H1 (cell line): ENCODE results near the gene TRIM7. TPM values are rescaled to one million over a fixed set of nuclear protein-coding genes. Genes with fewer than 3 reads are reported as not detected.

Source experiments
- CTCF ChIA-PET: fragments of 300-600 bp; sonication (Branson Sonifier 250); formaldehyde crosslinking; loops from one replicate; lab custom pipeline; 2021; ENCODE audit not compliant: partially characterized antibody; lab: Charles Lee
- POLR2A ChIA-PET: fragments of 300-600 bp; sonication (Branson Sonifier 250); formaldehyde crosslinking; loops from one replicate; lab custom pipeline; 2021; ENCODE audit warnings: inconsistent platforms; ENCODE audit not compliant: partially characterized antibody; lab: Charles Lee
- DNase-seq, 2 experiments: peaks; one replicate each; pipeline versions ENCODE4 v3.0.0 to v3.0.0-alpha.2; 2010 to 2022; ENCODE audit warnings: low spot score in 2 of 2, low read depth in 1 of 2, mixed read lengths in 1 of 2
- FAIRE-seq: peaks from 2 replicates; lab custom pipeline; 2011; peaks lifted over from hg19 to GRCh38; lab: Jason Lieb, UNC
- H2AFZ ChIP-seq: 2 replicates; pipeline ENCODE4 v1.8.1; 2012; ENCODE audit warnings: low read length, inconsistent platforms
- H2AK5ac ChIP-seq: 2 replicates; pipeline ENCODE4 v1.6.1; 2013; ENCODE audit warnings: low read depth, low read length
- H2BK120ac ChIP-seq: replicated peaks from 2 replicates; pipeline ENCODE3; 2013; ENCODE audit warnings: low read depth, low read length, inconsistent platforms
- H2BK12ac ChIP-seq: 2 replicates; pipeline ENCODE4 v1.6.1; 2013; ENCODE audit warnings: low read depth, low read length
- H2BK15ac ChIP-seq: 2 replicates; pipeline ENCODE4 v1.6.1; 2013; ENCODE audit warnings: low read length
- H2BK20ac ChIP-seq: 2 replicates; pipeline ENCODE4 v1.6.1; 2013; ENCODE audit warnings: low read length
- H2BK5ac ChIP-seq: 2 replicates; pipeline ENCODE4 v1.6.1; 2013; ENCODE audit warnings: low read depth, low read length
- H3K14ac ChIP-seq: 2 replicates; pipeline ENCODE4 v1.6.1; 2013; ENCODE audit warnings: inconsistent platforms; ENCODE audit not compliant: insufficient read length
- H3K18ac ChIP-seq: 2 replicates; pipeline ENCODE4 v1.6.1; 2013; ENCODE audit warnings: low read length; ENCODE audit errors: extremely low read depth
- H3K23ac ChIP-seq: 2 replicates; pipeline ENCODE4 v1.6.1; 2013; ENCODE audit warnings: inconsistent platforms; ENCODE audit not compliant: insufficient read length
- H3K23me2 ChIP-seq: 2 replicates; pipeline ENCODE4 v1.6.1; 2013; ENCODE audit warnings: low read depth, low read length
- H3K27ac ChIP-seq: 2 replicates; pipeline ENCODE4 v1.6.1; 2011; ENCODE audit warnings: low read depth, low read length, inconsistent platforms
- H3K27me3 ChIP-seq, 4 experiments: replicated peaks in 1 of 4; 1 replicate in 1 of 4; 2 replicates in 3 of 4; pipeline versions ENCODE4 v1.6.1 to v1.8.1; 2011 to 2013; ENCODE audit warnings: low read length in 3 of 4, mild to moderate bottlenecking in 3 of 4, inconsistent platforms in 2 of 4, mixed read lengths in 2 of 4, moderate library complexity in 1 of 4; ENCODE audit not compliant: control insufficient read depth in 3 of 4, insufficient read depth in 3 of 4; ENCODE audit errors: extremely low read depth in 1 of 4
- H3K36me3 ChIP-seq, 4 experiments: 2 replicates each; pipeline versions ENCODE4 v1.6.1 to v1.8.1; 2011 to 2013; ENCODE audit warnings: mild to moderate bottlenecking in 4 of 4, low read length in 3 of 4, moderate library complexity in 2 of 4, control low read depth in 1 of 4, inconsistent platforms in 1 of 4; ENCODE audit not compliant: insufficient read depth in 4 of 4, control insufficient read depth in 2 of 4
- H3K4ac ChIP-seq: replicated peaks from 2 replicates; pipeline ENCODE3; 2013; ENCODE audit warnings: low read length, low read depth, mixed read lengths, inconsistent platforms; ENCODE audit not compliant: insufficient read length
- H3K4me1 ChIP-seq, 4 experiments: replicated peaks in 1 of 4; 1 replicate in 1 of 4; 2 replicates in 3 of 4; pipeline versions ENCODE4 v1.6.1 to v1.8.1; 2011 to 2013; ENCODE audit warnings: low read length in 3 of 4, inconsistent platforms in 2 of 4, mixed read lengths in 1 of 4; ENCODE audit not compliant: insufficient read depth in 4 of 4, control insufficient read depth in 3 of 4
- H3K4me2 ChIP-seq, 2 experiments: 2 replicates each; pipeline versions ENCODE4 v1.6.1 to v1.8.1; 2011 to 2013; ENCODE audit warnings: low read depth in 2 of 2, low read length in 2 of 2, control low read depth in 1 of 2, inconsistent platforms in 1 of 2, mild to moderate bottlenecking in 1 of 2; ENCODE audit not compliant: insufficient read depth in 1 of 2
- H3K4me3 ChIP-seq, 4 experiments: fragments of 200-600, 300-600 bp in 1 of 4; sonication (generic), shearing (Covaris generic), sonication (Bioruptor Twin) in 1 of 4; 2 replicates each; pipeline versions ENCODE4 v1.5.1 to v1.8.1; 2011 to 2016; ENCODE audit warnings: low read length in 4 of 4, low read depth in 3 of 4, control low read depth in 2 of 4, inconsistent platforms in 2 of 4, mild to moderate bottlenecking in 2 of 4, mixed read lengths in 1 of 4, moderate library complexity in 1 of 4; ENCODE audit not compliant: insufficient read depth in 2 of 4; ENCODE audit errors: extremely low read depth in 1 of 4
- H3K56ac ChIP-seq: replicated peaks from 2 replicates; pipeline ENCODE3; 2013; ENCODE audit warnings: low read depth, mild to moderate bottlenecking, mixed read lengths, low read length, inconsistent platforms; ENCODE audit not compliant: insufficient read length
- H3K79me1 ChIP-seq: 2 replicates; pipeline ENCODE4 v1.6.1; 2013; ENCODE audit warnings: low read depth, low read length, control low read depth
- H3K79me2 ChIP-seq, 2 experiments: 2 replicates each; pipeline versions ENCODE4 v1.6.1 to v1.8.1; 2012 to 2013; ENCODE audit warnings: low read length in 2 of 2, mild to moderate bottlenecking in 2 of 2, inconsistent platforms in 1 of 2; ENCODE audit not compliant: insufficient read depth in 2 of 2, control insufficient read depth in 1 of 2
- H3K9ac ChIP-seq, 4 experiments: replicated peaks in 1 of 4; 1 replicate in 1 of 4; 2 replicates in 3 of 4; pipeline versions ENCODE4 v1.6.1 to v1.8.1; 2011 to 2013; ENCODE audit warnings: low read depth in 3 of 4, low read length in 3 of 4, control low read depth in 2 of 4, mild to moderate bottlenecking in 2 of 4, moderate library complexity in 2 of 4, inconsistent platforms in 1 of 4; ENCODE audit errors: extremely low read depth in 1 of 4
- H3K9me3 ChIP-seq, 2 experiments: 2 replicates each; pipeline versions ENCODE4 v1.6.1 to v1.8.1; 2012 to 2013; ENCODE audit warnings: mild to moderate bottlenecking in 2 of 2, moderate library complexity in 2 of 2, control low read depth in 1 of 2, inconsistent platforms in 1 of 2, low read depth in 1 of 2, low read length in 1 of 2, mixed read lengths in 1 of 2; ENCODE audit not compliant: insufficient read depth in 2 of 2
- H4K20me1 ChIP-seq, 2 experiments: replicated peaks in 1 of 2; 2 replicates each; pipeline versions ENCODE3 to v1.8.1; 2011 to 2013; ENCODE audit warnings: inconsistent platforms in 2 of 2, low read length in 2 of 2, mild to moderate bottlenecking in 1 of 2; ENCODE audit not compliant: insufficient read depth in 2 of 2, control insufficient read depth in 1 of 2
- H4K5ac ChIP-seq: 2 replicates; pipeline ENCODE4 v1.6.1; 2013; ENCODE audit warnings: low read length, low read depth, mixed read lengths, inconsistent platforms; ENCODE audit not compliant: insufficient read length
- H4K8ac ChIP-seq: 2 replicates; pipeline ENCODE4 v1.8.0; 2013; ENCODE audit warnings: mild to moderate bottlenecking, moderate library complexity, low read length, inconsistent platforms; ENCODE audit not compliant: insufficient read depth; ENCODE audit errors: extremely low read depth
- H4K91ac ChIP-seq: replicated peaks from 2 replicates; pipeline ENCODE3; 2013; ENCODE audit warnings: low read length, mixed read lengths, inconsistent platforms; ENCODE audit not compliant: insufficient read length
- KDM4A ChIP-seq: IDR thresholded peaks from one replicate; pipeline ENCODE4 v1.7.1; 2012; ENCODE audit warnings: low read depth, mild to moderate bottlenecking, moderate library complexity, low read length, inconsistent platforms; ENCODE audit not compliant: severe bottlenecking
- WGBS, 2 experiments: shearing (Covaris generic) in 1 of 2; methylation state at CpG; one replicate each; pipeline versions ENCODE4 v1.1.6 to v1.1.7; 2013 to 2015; ENCODE audit warnings: low lambda C conversion rate in 2 of 2, mixed read lengths in 2 of 2, inconsistent platforms in 1 of 2, low coverage in 1 of 2, missing lambda C conversion rate in 1 of 2; ENCODE audit not compliant: insufficient replicate concordance in 2 of 2, insufficient coverage in 1 of 2, insufficient read length in 1 of 2; ENCODE audit errors: extremely low coverage in 1 of 2, missing lambda C conversion rate in 1 of 2; 5-methylcytosine and 5-hydroxymethylcytosine counted together
- polyA plus RNA-seq, 7 experiments: library from polyadenylated mRNA; depleted of rRNA in 3 of 7; stranded (reverse) in 5 of 7; unstranded in 2 of 7; fragments of >200 nt in 5 of 7; fragments of 200-250 nt in 2 of 7; gene quantifications; 1 replicate in 5 of 7; 2 replicates in 1 of 7; 4 replicates in 1 of 7; pipeline versions ENCODE4 v1.2.1 to v1.2.3, GENCODE V29; 2011 to 2013; ENCODE audit warnings: missing spikeins in 2 of 7, mixed read lengths in 2 of 7
- total RNA-seq: library from RNA; stranded (reverse); fragmentation: NEBNext Ultra II Directional; extraction: Animal tissue kit (Norgen Biotek cat#: 25700); gene quantifications from 2 replicates; pipeline ENCODE4 v1.2.1, GENCODE V29; 2021
- TF ChIP-seq, protein P1 (sequence below): IDR thresholded peaks from 2 replicates; pipeline ENCODE4 v1.6.1; 2012; ENCODE audit warnings: low read length, inconsistent platforms
- TF ChIP-seq, protein P2 (sequence below), 3 experiments: IDR thresholded peaks; 1 replicate in 2 of 3; 2 replicates in 1 of 3; pipeline versions ENCODE4 v1.5.1 to v1.6.1; 2011; ENCODE audit warnings: low read length in 3 of 3, mild to moderate bottlenecking in 3 of 3, inconsistent platforms in 2 of 3, low read depth in 1 of 3, moderate library complexity in 1 of 3; ENCODE audit not compliant: insufficient read depth in 1 of 3; ENCODE audit errors: control extremely low read depth in 1 of 3

The TRIM7 gene
- total and polyA plus RNA-seq, 2 of the 8 experiments (the other 6 are each of a cell fraction or from before 2014, with no cell fraction given): 0.36 to 0.47 TPM

DNA sequence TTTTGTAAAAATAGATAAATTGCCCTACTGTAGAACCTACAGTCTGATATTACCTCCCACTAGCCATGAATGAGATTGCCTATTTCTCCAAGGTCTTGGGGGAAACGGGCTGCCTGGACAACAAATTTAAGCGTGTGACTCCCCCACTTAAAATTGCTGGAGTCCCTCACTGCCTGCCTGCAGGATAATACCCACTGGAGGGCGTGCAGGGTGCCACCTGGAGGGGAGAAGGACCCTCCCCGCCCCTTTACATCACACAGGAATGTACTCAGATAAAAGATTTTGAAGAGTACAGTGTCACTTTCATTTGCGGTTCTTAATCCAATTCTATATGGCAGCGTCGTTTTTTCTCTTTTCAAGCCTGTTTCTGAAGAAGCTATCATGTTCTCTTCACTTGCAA is 6.2 kb upstream of the TRIM7 start:
- Histone ChIP-seq H4K5ac (no peak overlapping the region), H2BK15ac (no peak overlapping the region), H3K4me1 (no peaks in the 10 kb centered on the region; a peak in 2 of 7 replicates), H3K4ac (no peak overlapping the region), H3K23ac (no peak overlapping the region), H3K4me2 (no peak overlapping the region), H2AK5ac (no peak overlapping the region), H3K36me3 (no peaks in the 10 kb centered on the region), H3K56ac (no peak overlapping the region), H3K79me1 (no peaks in the 10 kb centered on the region), H2BK120ac (no peak overlapping the region), H4K20me1 (no peaks in the 10 kb centered on the region), H4K91ac (no peak overlapping the region), H3K79me2 (no peaks in the 10 kb centered on the region), H3K4me3 (no peak overlapping the region), H2BK5ac (no peak overlapping the region), H2BK20ac (no peak overlapping the region), H2AFZ (no peak overlapping the region), H3K27ac (no peak overlapping the region), H3K9me3 (no peaks in the 10 kb centered on the region), H3K23me2 (peaks cover 3% of the 10 kb centered on the region), H3K27me3 (peaks cover under 1 to 4% (median 4%) of the 10 kb centered on the region in 4 experiments; a peak in 6 of 7 replicates), H3K18ac (no peak overlapping the region), H2BK12ac (no peak overlapping the region), H3K9ac (no peak overlapping the region), H4K8ac (no peak overlapping the region), H3K14ac (no peak overlapping the region)
- FAIRE-seq: no peak
- DNase-seq: no peak
- no peak for TF ChIP-seq KDM4A
- TF ChIP-seq, protein P1, sequence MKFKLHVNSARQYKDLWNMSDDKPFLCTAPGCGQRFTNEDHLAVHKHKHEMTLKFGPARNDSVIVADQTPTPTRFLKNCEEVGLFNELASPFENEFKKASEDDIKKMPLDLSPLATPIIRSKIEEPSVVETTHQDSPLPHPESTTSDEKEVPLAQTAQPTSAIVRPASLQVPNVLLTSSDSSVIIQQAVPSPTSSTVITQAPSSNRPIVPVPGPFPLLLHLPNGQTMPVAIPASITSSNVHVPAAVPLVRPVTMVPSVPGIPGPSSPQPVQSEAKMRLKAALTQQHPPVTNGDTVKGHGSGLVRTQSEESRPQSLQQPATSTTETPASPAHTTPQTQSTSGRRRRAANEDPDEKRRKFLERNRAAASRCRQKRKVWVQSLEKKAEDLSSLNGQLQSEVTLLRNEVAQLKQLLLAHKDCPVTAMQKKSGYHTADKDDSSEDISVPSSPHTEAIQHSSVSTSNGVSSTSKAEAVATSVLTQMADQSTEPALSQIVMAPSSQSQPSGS: no peak
- TF ChIP-seq, protein P2, sequence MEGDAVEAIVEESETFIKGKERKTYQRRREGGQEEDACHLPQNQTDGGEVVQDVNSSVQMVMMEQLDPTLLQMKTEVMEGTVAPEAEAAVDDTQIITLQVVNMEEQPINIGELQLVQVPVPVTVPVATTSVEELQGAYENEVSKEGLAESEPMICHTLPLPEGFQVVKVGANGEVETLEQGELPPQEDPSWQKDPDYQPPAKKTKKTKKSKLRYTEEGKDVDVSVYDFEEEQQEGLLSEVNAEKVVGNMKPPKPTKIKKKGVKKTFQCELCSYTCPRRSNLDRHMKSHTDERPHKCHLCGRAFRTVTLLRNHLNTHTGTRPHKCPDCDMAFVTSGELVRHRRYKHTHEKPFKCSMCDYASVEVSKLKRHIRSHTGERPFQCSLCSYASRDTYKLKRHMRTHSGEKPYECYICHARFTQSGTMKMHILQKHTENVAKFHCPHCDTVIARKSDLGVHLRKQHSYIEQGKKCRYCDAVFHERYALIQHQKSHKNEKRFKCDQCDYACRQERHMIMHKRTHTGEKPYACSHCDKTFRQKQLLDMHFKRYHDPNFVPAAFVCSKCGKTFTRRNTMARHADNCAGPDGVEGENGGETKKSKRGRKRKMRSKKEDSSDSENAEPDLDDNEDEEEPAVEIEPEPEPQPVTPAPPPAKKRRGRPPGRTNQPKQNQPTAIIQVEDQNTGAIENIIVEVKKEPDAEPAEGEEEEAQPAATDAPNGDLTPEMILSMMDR (IDR thresholded peaks at IDR 0.05; ENCODE audit: control extremely low read depth in 1 of 3, insufficient read depth in 1 of 3, low read depth in 1 of 3, low read length in 3 of 3): peak in 2 of 3 experiments; percentile 26 to 27; a peak in 2 of 4 replicates
- CTCF ChIA-PET: interaction anchor here (1.3 to 14.5 kb wide), 3 partner anchors 12 to 21 kb away, joined by 4 to 197 read pairs (median 6); no protein-coding TSS in a partner anchor
- WGBS, 2 experiments: 54% methylated on average over 7 of the region's 7 CpGs; no CpG with 5 or more reads in 1 of the 2 experiments
- POLR2A ChIA-PET: interaction anchor here (1.4 kb wide), 1 partner anchor 11 kb away, joined by 3 read pairs; no protein-coding TSS in a partner anchor
